Right renal pelvis (tissue), 4 donors: Measurements from ENCODE around the gene PHOX2A. TPM values are rescaled to one million over a fixed set of nuclear protein-coding genes. Genes with fewer than 3 reads are reported as not detected.

ENCODE experiments used
- DNase-seq, 4 donors: peaks; one replicate each; pipeline ENCODE4 v3.0.0-alpha.2; 2013; ENCODE audit warnings: low read depth in 4 of 4, low spot score in 3 of 4, missing footprints in 1 of 4
- polyA plus RNA-seq, 4 donors: library from polyadenylated mRNA; unstranded; fragments of 120-200 nt; gene quantifications; one replicate each; pipeline ENCODE4 v1.2.1, GENCODE V29; 2013; ENCODE audit not compliant: insufficient read length in 4 of 4

Gene PHOX2A
- polyA plus RNA-seq, 4 donors: 0.49 TPM; not detected in 3

GRCh38 chr11:72250661-72251464, 6.9 kb upstream of the PHOX2A start:
- no peak for DNase-seq

- DNase-seq: no peak
These were observed 6.0 kb upstream of the PHOX2A start for GRCh38 chr11:72249961-72250360.

GRCh38 chr11:72247584-72247983, 3.6 kb upstream of the PHOX2A start:
- no peak for DNase-seq

- DNase-seq: no peak
These were observed 1.4 kb upstream of the PHOX2A start for GRCh38 chr11:72245263-72245816.

GRCh38 chr11:72244361-72245262, 636 bp upstream of the PHOX2A start:
- no peak for DNase-seq

GRCh38 chr11:72243173-72244059, 560 bp downstream of the PHOX2A start:
- DNase-seq: no peak

- DNase-seq: no peak
These were observed 1.8 kb downstream of the PHOX2A start for GRCh38 chr11:72242141-72242540.

- DNase-seq: no peak
These were observed 2.6 kb downstream of the PHOX2A start for GRCh38 chr11:72241291-72241781.

GRCh38 chr11:72240461-72241290, 3.3 kb downstream of the PHOX2A start:
- no peak for DNase-seq

GRCh38 chr11:72239849-72240460, 4.0 kb downstream of the PHOX2A start:
- no peak for DNase-seq

GRCh38 chr11:72239313-72239848, 4.6 kb downstream of the PHOX2A start:
- DNase-seq: no peak

- DNase-seq: no peak
These were observed 5.3 kb downstream of the PHOX2A start for GRCh38 chr11:72238492-72239312.

- no peak for DNase-seq
These were observed 5.9 kb downstream of the PHOX2A start for GRCh38 chr11:72238040-72238450.

- DNase-seq: no peak
These were observed 6.7 kb downstream of the PHOX2A start for GRCh38 chr11:72237112-72237931.

GRCh38 chr11:72236774-72237111, 7.2 kb downstream of the PHOX2A start:
- DNase-seq: no peak

GRCh38 chr11:72236083-72236697, 7.8 kb downstream of the PHOX2A start:
- no peak for DNase-seq
